HCT116 (cell line): Measurements from ENCODE around the gene SCG5.

ENCODE experiments used
- ATF3 ChIP-seq: IDR thresholded peaks from 2 replicates; pipeline ENCODE4 v1.6.1; 2012
- CEBPB ChIP-seq: IDR thresholded peaks from 2 replicates; pipeline ENCODE4 v1.6.1; 2012; ENCODE audit warnings: low read depth
- CTCF ChIP-seq, 3 experiments: fragments of 200-600 bp in 1 of 3; sonication (generic) in 1 of 3; IDR thresholded peaks in 2 of 3; conservative IDR thresholded peaks in 1 of 3; 2 replicates each; pipeline ENCODE4 v1.5.1; 2012 to 2017; ENCODE audit warnings: low read depth in 2 of 3, low read length in 2 of 3, antibody characterized with exemption in 1 of 3, borderline replicate concordance in 1 of 3, control low read depth in 1 of 3, mild to moderate bottlenecking in 1 of 3, mixed read lengths in 1 of 3, mixed run types in 1 of 3, moderate library complexity in 1 of 3; ENCODE audit not compliant: insufficient read depth in 1 of 3
- ELF1 ChIP-seq: IDR thresholded peaks from 2 replicates; pipeline ENCODE4 v1.6.1; 2012; ENCODE audit warnings: low read depth, borderline replicate concordance
- EZH2 ChIP-seq: fragments of 200-600 bp; sonication (generic); IDR thresholded peaks from 2 replicates; pipeline ENCODE4 v1.6.1; 2017; ENCODE audit warnings: antibody characterized with exemption, mixed run types
- MAX ChIP-seq: IDR thresholded peaks from 2 replicates; pipeline ENCODE4 v1.6.1; 2012
- POLR2A ChIP-seq: IDR thresholded peaks from 2 replicates; pipeline ENCODE4 v1.7.0; 2011; ENCODE audit warnings: borderline replicate concordance; ENCODE audit not compliant: insufficient read depth, insufficient read length; ENCODE audit errors: extremely low read depth
- POLR2AphosphoS5 ChIP-seq: IDR thresholded peaks from 2 replicates; pipeline ENCODE4 v1.6.1; 2011; ENCODE audit warnings: mild to moderate bottlenecking, low read depth, low read length, moderate library complexity
- SIN3A ChIP-seq: IDR thresholded peaks from 2 replicates; pipeline ENCODE4 v1.6.1; 2012; ENCODE audit warnings: low read depth
- TCF7L2 ChIP-seq: IDR thresholded peaks from 2 replicates; pipeline ENCODE4 v1.7.0; 2011; ENCODE audit warnings: borderline replicate concordance, inconsistent platforms; ENCODE audit not compliant: insufficient read depth, insufficient read length; ENCODE audit errors: extremely low read depth
- YY1 ChIP-seq: IDR thresholded peaks from 2 replicates; pipeline ENCODE4 v1.6.1; 2011; ENCODE audit warnings: low read length, low read depth, moderate library complexity, mild to moderate bottlenecking; ENCODE audit not compliant: insufficient replicate concordance; ENCODE audit errors: extremely low read depth

- TF ChIP-seq POLR2A (no peak), YY1 (no peak), EZH2 (no peak), CEBPB (no peak), CTCF (IDR thresholded peaks at IDR 0.05 in 2 of 3, conservative IDR thresholded peaks at IDR 0.05 in 1 of 3; ENCODE audit: borderline replicate concordance in 1 of 3, insufficient read depth in 1 of 3, low read depth in 2 of 3, low read length in 2 of 3) (no peak), ATF3 (no peak), ELF1 (no peak), MAX (no peak), SIN3A (no peak), TCF7L2 (no peak), POLR2AphosphoS5 (no peak)
These were observed at the start of gene SCG5 for GRCh38 chr15:32641517-32642059.
